NCI-H1436 (cell line): Measurements from ENCODE around the gene RALGAPA1.
"Not testable (repeated sequence)": the region's sequence is repeated elsewhere in the genome, so short reads cannot be mapped to it uniquely, and the experiment has no call there.

Source experiments
- DNase-seq: peaks from one replicate; lab custom pipeline; 2025; lab: John Stamatoyannopoulos, UW

The RALGAPA1 gene

DNA sequence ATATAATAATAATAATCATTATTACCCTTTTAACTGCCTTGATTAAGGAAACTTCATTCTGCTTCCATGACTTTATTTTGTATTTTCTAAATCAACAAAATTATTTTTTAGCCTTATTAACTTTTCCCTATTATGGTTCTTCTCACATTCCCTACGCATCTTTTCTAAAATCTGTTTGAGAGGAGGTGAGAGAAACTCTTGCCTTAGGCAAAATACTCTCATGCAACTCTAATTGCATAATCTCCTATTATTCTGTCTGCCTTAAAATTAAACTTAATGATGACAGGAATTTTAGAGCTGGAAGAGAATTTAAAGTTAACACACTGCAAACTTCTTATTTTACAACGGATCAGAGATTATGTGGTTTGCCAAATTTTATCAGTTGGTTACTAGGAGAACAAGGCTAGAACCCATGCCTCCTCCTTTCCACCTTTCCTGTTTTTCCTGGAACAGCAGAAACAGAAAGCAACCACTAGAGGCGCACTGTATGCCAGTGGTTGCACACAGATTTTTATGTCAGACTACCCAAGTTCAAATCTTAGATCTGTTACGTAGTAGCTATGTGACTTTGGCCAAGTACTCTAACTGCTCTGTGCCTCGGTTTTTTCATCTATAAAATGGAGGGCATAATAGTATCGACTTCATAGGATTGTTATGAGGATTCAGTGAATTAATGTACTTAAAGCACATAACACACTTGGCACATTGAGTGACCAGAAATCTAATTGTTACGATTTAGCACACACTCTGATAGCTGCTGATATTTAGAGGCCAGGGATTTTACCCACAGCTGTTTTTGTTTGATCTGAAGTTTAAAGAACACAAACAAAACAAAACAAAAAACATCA lies 12.7 kb upstream of the RALGAPA1 start:
- DNase-seq: peak; percentile 12

DNA sequence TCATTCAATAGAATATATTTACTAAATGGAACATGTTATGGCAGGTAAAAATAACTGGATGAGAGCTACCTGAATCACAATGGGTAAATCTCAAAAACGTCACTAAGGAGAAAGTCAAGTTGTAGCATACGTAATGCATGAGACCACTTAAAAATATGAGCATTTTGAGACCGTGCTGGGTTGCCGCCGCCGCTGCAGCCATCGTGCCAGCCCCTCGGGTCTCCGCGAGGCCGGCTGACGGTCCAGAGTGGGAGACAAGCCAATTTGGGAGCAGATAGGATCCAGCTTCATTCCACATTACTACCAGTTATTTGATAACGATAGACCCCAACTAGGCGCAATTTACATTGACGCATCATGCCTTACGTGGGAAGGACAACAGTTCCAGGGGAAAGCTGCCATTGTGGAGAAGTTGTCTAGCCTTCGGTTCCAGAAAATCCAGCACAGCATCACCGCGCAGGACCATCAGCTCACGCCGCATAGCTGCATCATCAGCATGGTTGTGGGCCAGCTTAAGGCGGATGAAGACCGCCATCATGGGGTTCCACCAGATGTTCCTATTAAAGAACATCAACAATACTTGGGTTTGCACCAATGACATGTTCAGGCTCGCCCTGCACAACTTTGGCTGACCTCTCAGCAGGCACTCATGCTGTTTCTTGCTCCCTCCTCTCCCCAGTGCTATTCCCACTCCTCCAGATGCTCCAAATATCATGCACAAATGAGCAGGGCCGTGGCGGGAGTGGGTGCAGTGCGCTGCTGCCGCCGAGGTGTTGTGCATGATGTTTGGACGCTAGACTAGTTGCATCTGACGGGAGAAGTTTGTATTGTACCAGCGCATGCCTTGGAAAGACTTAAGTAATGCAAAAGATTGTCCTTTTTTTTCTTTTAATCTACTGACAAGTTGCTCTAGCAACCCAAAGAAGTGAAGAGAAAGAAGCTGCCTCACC lies 10.8 kb upstream of the RALGAPA1 start:
- DNase-seq: no peak

DNA sequence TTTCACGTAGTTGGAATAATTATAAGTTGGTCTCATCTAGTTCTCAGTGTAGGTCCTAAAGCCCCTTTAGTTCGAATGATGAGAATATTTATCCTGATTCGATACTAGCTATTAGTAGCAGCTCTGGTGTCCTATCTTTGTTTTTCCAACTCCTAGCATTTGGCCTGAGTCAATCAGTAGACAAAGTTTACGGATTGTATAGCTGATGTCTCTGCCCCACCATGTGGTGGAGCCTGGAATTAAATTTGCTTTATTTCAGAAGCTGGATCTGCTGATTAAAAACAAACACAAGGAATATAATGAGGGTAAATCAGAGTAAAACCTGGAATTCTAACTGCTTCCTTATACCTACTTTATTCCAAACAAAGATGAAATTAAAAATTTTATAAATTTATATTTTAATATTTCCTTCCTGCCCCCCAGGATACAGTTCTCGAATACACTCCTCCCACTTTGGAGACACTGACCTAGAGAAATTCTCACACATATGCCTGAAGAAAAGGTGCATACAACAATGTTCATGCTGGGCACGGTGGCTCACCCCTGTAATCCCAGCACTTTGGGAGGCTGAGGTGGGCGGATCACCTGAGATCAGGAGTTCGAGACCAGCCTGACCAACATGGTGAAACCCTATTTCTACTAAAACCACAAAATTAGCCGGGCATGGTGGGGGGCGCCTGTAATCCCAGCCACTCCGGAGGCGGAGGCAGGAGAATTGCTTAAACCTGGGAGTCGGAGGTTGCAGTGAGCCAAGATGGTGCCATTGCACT lies 9.4 kb upstream of the RALGAPA1 start:
- DNase-seq: peak; percentile 20

DNA sequence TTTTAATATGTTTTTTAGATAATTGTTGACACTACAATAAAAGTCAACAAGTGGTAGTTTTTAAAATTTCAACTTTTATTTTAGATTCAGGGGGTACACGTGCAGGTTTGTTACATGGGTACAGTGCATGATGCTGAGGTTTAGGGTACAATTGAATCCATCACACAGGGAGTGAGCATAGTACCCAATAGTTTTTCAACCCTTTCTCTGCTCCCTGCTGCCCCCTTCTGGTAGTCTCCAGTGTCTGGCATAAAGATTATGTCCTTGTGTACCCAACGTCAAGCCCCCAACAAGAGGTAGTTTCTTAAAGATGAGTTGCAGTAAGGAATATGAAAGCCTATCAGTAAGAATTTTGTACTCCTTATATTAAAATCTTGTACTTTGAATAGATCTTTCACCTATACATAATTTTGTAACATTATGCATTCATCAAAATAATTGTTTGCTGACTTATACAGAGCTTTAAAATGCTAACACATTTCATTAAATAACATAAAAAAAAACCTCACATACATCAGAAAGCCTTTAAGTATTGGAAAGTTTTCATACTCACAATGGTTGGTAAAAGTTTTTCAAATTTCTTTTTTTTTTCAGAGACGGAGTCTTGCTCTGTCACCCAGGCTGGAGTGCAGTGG lies 5.4 kb upstream of the RALGAPA1 start:
- DNase-seq: peak; percentile 58

DNA sequence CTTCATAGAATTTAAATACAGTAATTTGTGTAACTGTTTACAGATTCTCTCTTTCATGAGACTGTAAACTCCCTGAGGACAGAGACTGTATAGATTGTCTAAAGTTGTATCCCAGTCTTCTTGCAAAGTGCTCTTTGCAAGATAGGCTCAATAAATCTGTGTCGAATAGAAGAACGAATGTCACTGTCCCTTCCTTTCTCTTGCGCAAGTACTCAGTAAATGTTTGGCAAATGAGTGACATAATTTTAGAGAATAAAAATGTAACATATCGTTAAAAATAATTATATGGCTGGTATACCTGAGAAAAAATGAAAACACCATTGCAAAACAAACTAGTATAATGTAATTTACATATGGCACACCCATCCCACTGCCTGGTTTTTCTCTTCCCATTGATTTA lies 1.9 kb upstream of the RALGAPA1 start:
- DNase-seq: no peak

DNA sequence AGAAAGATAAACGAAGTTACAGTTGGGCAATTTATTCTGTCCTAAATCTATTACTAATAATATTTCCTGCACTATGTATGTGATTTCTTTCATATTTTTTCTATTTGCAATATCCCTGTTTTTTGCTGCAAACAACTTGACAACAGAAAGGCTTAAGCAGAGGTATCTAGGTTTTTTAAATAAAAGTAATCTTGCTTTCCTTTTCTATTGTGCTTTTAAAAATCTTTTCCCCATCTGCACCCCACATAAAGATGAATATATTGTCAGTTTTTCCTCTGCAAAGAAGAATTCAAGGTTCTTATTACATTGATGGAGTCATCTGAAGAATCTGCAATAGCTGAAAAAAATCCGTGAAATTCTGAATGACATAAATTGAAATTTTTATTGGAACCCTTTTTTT lies 502 bp upstream of the RALGAPA1 start:
- DNase-seq: no peak

DNA sequence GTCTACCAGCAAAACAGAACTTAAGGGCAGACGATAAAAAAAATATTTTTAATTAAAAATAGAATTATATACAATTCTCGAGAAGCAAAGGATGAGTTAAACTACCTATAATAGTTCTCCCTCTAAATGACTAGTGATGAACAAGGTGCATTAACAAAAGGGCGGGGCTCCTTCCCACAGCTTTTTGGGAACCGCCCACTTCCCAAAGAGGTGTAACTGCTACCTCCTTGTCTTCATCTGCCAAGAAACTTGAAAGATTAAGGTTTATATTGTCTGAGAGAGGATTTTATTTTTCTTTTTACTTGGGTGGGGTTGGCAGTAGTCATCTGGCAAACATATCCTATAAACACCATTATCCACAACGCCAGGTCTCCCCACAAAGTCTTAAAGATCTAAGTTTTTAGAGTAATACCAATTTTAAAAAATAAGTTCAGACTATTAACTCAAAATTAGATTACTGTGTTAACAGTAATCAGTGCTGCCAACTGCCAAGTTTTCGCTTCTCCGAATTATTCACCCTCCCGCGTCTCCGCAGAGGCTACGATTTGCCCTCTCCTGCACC lies 938 bp downstream of the RALGAPA1 start:
- peak; percentile 3 for DNase-seq

DNA sequence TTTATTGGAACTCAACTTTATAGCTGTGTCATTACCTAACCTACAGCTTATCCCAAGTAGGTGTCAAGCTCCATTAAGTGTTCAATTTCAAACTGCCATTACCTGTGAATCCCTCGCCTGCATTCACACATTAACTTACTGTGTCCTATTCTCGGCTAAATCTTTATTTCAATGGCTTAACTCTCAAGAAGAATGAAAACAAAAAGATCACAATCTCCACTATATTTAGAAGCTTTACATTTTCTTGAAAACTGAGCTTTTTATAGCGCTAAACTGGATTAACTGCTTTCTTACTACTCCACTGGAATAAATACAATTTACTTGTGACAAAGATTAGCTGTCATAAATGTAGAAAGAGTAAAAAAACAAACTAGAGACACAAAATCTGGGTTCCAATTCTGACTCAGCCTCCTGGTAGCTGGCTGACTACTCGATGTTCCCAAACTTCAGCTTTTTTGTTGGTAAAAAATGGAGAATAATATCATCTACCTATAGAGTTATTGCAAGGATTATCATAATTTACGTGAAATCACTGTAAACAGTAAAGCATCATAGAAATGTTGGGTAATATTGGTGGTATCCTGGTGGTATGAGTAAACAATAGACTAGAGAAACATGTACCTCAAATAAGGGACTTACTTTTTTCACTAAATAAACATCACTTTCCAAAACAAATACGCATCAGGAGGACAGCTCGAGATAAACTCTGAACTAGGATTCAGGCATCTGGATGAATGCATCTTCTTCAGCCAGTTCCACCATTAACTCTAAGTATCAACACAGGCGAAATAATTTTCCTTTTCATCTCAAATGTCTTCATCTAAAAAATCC lies 1.7 kb downstream of the RALGAPA1 start:
- no peak for DNase-seq

DNA sequence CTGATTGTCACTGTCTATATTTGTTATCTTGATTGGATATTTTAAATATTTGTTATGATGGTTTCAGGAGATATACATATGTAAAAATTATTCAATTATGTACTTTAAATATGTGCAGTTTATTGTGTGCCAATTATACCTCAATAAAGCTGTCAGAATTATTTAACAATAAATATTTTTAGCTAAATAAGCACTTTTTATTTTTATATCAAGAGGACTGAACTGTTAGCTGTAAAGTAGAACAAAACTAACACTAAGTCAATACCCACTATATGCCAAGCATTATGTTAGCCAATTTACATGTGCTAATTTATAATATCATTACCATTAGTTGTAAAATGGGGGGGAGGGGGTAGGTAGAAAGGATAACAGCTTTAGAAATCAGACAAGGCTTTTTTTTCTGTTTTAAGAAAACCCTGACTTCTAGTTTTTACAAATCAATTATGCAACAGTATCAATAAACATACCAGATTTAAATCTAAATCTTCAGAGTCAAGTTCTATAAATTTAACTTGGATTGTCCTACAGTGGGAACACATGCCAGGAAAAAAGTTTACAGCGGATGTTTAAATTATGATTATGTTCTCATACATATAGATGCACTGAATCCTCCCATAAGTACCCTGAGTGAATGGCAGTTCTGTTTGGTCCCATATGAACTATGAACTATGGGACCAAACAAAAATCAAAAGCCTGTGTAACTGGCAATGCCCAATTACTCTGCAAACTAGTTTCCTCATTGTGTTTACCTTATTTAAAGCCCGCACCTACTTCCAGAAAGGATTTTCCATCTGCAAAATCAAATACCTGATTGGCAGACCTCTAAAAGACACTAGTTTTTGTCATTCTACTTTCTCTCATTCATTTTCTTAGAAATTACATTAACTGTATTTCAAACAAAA lies 2.8 kb downstream of the RALGAPA1 start:
- no peak for DNase-seq

DNA sequence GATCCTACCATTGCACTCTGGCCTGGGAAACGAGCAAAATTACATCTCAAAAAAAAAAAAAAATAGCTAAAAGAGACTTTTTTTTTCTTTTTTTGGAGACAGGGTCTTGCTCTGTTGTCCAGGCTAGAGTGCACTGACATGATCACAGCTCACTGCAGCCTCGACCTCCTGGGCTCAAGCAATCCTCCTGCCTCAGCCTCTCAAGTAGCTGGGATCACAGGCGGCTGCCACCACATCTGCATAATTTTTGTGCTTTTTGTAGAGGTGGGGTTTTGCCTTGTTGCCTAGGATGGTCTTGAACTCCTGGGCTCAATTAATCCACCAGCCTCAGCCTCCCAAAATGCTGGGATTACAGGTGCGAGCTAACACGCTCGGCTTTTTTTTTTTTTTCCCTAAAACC lies 11.3 kb downstream of the RALGAPA1 start:
- DNase-seq: no peak

DNA sequence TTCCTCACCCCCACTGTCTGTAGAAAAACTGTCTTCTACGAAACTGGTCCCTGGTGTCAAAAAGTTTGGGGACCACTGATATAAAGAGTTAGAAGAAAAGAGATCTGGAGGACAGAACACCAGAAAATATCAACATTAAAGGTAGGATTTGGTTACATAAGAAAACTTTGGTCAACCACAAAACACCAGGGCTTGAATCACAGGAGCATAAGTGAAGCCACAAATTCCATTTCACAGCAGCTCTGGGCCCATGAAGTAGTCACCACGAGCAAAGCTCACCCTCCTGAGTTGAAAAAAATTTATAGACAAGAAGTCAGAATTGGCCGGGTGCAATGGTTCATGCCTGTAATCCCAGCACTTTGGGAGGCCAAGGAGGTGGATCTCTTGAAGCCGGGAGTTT lies 19.4 kb downstream of the RALGAPA1 start:
- no peak for DNase-seq

DNA sequence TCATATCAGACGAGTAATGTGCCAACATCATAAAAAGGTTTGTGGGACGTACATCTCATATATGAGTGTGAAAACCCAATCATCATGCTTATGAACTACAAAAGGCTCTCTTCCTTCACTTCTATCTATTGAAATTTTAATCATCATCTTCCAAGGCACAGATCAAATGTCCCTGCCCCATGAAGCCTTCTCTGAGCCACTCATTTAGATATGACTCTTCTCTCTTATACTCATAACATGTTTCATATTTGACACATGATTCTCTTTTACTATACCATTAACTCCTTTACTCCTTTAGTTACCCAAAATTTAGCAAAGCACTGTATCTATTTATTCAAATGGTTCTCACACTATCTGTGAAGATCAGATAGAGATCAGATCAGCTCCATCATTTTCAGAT lies 22.2 kb downstream of the RALGAPA1 start:
- no peak for DNase-seq

DNA sequence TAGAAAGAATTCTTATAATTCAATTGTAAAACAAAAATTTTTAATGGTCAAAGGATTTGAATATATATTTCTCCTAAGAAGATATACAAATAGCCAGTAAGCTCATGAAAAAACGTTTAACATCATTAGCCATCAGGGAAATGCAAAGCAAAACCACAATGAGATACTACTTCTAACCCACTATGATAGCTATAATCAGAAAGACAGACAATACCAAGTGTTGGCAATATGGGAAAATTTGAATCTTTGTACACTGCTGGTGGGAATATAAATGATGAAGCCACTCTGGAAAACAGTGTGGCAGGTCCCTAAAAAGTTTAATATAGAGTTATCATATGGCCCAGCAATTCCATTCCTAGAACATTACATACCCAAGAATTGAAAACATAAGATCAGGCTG lies 25.4 kb downstream of the RALGAPA1 start:
- no peak for DNase-seq

DNA sequence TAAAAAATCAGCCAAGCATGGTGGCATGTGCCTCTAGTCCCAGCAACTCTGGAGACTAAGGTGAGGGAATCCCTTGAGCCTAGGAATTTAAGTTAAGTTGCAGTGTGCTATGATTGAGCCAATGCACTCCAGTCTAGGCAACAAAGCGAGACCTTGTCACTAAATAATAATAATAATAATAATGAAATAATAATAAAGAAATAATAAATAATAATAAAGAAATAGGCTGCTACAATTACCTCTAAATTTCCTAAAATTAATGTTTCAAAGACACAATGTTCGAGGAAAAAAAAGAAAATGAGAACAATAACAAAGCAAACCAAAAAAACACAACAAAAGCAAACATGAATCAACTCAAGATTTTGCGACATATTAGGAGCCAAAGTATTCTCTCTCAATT lies 29.7 kb downstream of the RALGAPA1 start:
- DNase-seq: no peak

DNA sequence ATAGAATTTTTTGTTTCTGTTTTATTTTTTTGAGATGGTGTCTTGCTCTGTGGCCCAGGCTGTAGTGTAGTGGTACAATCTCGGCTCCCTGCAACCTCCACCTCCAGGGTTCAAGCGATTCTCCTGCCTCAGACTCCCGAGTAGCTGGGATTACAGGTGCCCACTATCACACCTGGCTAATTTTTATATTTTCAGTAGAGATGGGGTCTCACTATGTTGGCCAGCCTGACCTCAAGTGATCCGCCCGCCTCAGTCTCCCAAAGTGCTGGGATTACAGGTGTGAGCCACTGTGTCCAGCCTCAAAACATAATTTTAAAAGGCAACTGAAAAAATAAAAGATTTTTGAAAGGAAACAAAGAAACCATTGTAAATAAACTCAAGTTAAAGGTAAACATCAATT lies 31.5 kb downstream of the RALGAPA1 start:
- not testable (repeated sequence) for DNase-seq

DNA sequence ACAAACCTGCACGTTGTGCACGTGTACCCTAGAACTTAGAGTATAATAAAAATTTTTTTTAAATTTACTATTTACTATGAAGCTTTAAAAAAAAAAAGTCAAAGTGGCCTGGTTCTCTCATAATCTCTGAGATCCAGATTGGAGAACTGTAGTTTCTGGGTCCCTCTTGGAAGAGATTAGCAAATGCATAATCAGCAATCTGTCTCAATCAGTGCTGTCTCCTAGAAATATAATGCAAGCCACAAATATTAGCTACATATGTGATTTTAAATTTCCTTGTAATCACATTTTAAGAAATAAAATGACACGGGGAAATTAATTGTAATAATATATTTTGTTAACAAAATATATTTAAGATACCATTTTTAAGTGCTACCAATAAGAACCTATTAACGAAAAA lies 32.3 kb downstream of the RALGAPA1 start:
- DNase-seq: no peak

DNA sequence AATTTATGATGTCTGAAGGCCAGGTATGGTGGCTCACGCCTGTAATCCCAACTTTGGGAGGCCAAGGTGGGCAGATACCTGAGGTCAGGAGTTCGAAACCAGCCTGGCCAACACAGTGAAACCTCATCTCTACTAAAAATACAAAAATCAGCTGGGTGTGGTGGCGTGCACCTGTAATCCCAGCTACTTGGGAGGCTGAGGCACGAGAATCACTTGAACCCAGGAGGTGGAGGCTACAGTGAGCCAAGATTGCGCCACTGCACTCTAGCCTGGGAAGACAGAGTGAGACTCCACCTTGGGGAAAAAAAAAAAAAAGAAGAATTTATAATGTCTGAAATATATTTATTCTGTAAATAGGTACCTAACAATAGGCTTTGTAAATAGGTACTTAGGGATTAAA lies 33.0 kb downstream of the RALGAPA1 start:
- not testable (repeated sequence) for DNase-seq

DNA sequence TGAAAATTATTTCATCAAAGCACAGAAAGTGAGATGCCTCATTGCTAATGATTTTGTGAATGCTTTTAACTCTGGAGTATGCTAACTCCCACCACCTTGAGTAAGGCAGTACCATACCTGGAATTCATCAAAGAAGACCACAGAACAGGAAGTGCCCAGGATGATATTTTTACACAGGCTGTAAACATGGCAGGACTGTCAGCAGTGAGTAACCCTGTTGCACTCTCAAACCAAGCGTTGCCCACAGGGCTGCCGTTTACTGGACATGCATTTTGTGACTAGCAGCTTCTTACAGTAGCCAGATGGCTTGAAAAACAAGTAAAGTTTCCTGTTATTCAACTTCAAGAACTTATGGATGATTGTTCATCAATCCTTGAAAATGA lies 42.4 kb downstream of the RALGAPA1 start:
- DNase-seq: no peak

DNA sequence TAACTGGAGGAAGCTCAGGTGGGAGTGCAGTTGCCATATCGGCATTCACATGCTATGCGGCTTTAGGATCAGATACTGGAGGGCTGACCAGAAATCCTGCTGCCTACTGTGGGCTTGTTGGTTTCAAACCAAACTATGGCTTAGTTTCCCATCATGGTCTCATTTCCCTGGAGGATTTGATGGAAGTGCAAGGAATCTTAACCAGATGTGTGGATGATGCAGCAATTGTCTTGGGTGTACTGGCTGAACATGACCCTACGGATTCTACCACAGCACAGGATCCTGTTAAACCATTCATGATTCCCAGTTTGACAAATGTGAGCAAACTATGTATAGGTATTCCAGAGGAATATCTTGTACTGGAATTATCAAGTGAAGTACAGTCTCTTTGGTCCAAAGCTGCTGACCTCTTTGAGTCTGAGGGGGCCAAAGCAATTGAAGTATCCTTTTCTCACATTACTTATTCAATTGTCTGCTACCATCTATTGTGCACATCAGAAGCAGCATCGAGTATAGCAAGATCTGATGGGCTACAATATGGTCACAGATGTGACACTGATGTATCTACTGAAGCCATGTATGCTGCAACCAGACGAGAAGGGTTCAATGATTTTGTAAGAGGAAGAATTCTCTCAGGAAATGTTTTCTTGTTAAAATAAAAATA lies 42.9 kb downstream of the RALGAPA1 start:
- DNase-seq: no peak
